ENCODE measurements around the gene HAUS3. TPM values are rescaled to one million over a fixed set of nuclear protein-coding genes. Genes with fewer than 3 reads are reported as not detected.

Gene HAUS3
- total and polyA plus RNA-seq, 2 of the 8 experiments (the other 6 are each of a cell fraction or from before 2014, with no cell fraction given) = 3.2 to 14.8 TPM

GRCh38 chr4:2285613-2286381 is 43.9 kb upstream of the HAUS3 start:
- Histone ChIP-seq H3K14ac (ENCODE audit: insufficient read length) (no peak overlapping the region), H3K27me3 (replicated peaks in 1 of 4; ENCODE audit: control insufficient read depth in 3 of 4, extremely low read depth in 1 of 4, insufficient read depth in 3 of 4, low read length in 3 of 4) (no peaks in the 10 kb centered on the region), H4K8ac (ENCODE audit: extremely low read depth, insufficient read depth, low read length) (no peak overlapping the region; the same call in 1 of the 2 replicates), H4K5ac (ENCODE audit: insufficient read length, low read depth, low read length) (no peak overlapping the region), H3K56ac (replicated peaks; ENCODE audit: insufficient read length, low read depth, low read length) (no peak overlapping the region), H2BK12ac (ENCODE audit: low read depth, low read length) (no peak overlapping the region), H3K23me2 (ENCODE audit: low read depth, low read length) (peaks cover 7% of the 10 kb centered on the region; the same call in 1 of the 2 replicates), H3K18ac (ENCODE audit: extremely low read depth, low read length) (no peak overlapping the region), H3K23ac (ENCODE audit: insufficient read length) (no peak overlapping the region), H2BK120ac (replicated peaks; ENCODE audit: low read depth, low read length) (no peak overlapping the region), H2BK5ac (ENCODE audit: low read depth, low read length) (no peak overlapping the region), H3K4me2 (ENCODE audit: insufficient read depth in 1 of 2, low read depth in 2 of 2, low read length in 2 of 2) (no peak overlapping the region), H3K9ac (replicated peaks in 1 of 4; ENCODE audit: extremely low read depth in 1 of 4, low read depth in 3 of 4, low read length in 3 of 4) (no peak overlapping the region), H3K4me1 (replicated peaks in 1 of 4; ENCODE audit: control insufficient read depth in 3 of 4, insufficient read depth in 4 of 4, low read length in 3 of 4) (peaks cover 0 to 5% (median 0%) of the 10 kb centered on the region in 4 experiments; a peak in 2 of 7 replicates), H3K4me3 (ENCODE audit: extremely low read depth in 1 of 4, insufficient read depth in 2 of 4, low read depth in 3 of 4, low read length in 4 of 4) (no peak overlapping the region), H3K36me3 (ENCODE audit: control insufficient read depth in 2 of 4, insufficient read depth in 4 of 4, low read length in 3 of 4) (no peaks in the 10 kb centered on the region), H2BK20ac (ENCODE audit: low read length) (no peak overlapping the region), H4K91ac (replicated peaks; ENCODE audit: insufficient read length, low read length) (no peak overlapping the region), H4K20me1 (replicated peaks in 1 of 2; ENCODE audit: control insufficient read depth in 1 of 2, insufficient read depth in 2 of 2, low read length in 2 of 2) (peaks cover 0 to 6% of the 10 kb centered on the region in 2 experiments), H3K79me2 (ENCODE audit: control insufficient read depth in 1 of 2, insufficient read depth in 2 of 2, low read length in 2 of 2) (no peaks in the 10 kb centered on the region), H3K9me3 (ENCODE audit: insufficient read depth in 2 of 2, low read depth in 1 of 2, low read length in 1 of 2) (no peaks in the 10 kb centered on the region), H2BK15ac (ENCODE audit: low read length) (no peak overlapping the region), H3K27ac (ENCODE audit: low read depth, low read length) (no peak overlapping the region), H3K79me1 (ENCODE audit: low read depth, low read length) (no peaks in the 10 kb centered on the region), H2AFZ (ENCODE audit: low read length) (no peak overlapping the region), H2AK5ac (ENCODE audit: low read depth, low read length) (no peak overlapping the region), H3K4ac (replicated peaks; ENCODE audit: insufficient read length, low read depth, low read length) (no peak overlapping the region)
- CTCF ChIA-PET (ENCODE audit: partially characterized antibody) = interaction anchor here (0.6 to 1.4 kb wide), 4 partner anchors 30 to 221 kb away, joined by 3 to 4 read pairs (median 3); no protein-coding TSS in a partner anchor
- POLR2A ChIA-PET (ENCODE audit: partially characterized antibody) = interaction anchor here (0.6 to 0.7 kb wide), 2 partner anchors 14 to 1480 kb away, joined by 3 to 4 read pairs; no protein-coding TSS in a partner anchor
- 87% methylated on average over 21 of the region's 27 CpGs; no CpG with 5 or more reads in 1 of the 2 experiments for WGBS, 2 experiments (ENCODE audit: extremely low coverage in 1 of 2, insufficient coverage in 1 of 2, insufficient read length in 1 of 2, insufficient replicate concordance in 2 of 2, low coverage in 1 of 2, low lambda C conversion rate in 2 of 2, missing lambda C conversion rate in 1 of 2)
- DNase-seq (ENCODE audit: low read depth in 1 of 2, low spot score in 2 of 2) (no peak), FAIRE-seq (no peak)
- TF ChIP-seq TCF12 (IDR thresholded peaks at IDR 0.05; ENCODE audit: low read depth, low read length) (no peak), SIX5 (IDR thresholded peaks at IDR 0.05; ENCODE audit: low read depth, low read length) (no peak), GABPA (IDR thresholded peaks at IDR 0.05; ENCODE audit: borderline replicate concordance, insufficient read depth, low read length) (no peak), HDAC6 (IDR thresholded peaks at IDR 0.05; ENCODE audit: low read depth, low read length) (no peak), RAD21 (IDR thresholded peaks at IDR 0.05 in 1 of 2, conservative IDR thresholded peaks at IDR 0.05 in 1 of 2; ENCODE audit: low read depth in 2 of 2, low read length in 2 of 2) (no peak), ASH2L (IDR thresholded peaks at IDR 0.05; ENCODE audit: low read length) (no peak), EP300 (IDR thresholded peaks at IDR 0.05; ENCODE audit: borderline replicate concordance in 1 of 2, low read depth in 2 of 2, low read length in 2 of 2) (no peak), BACH1 (IDR thresholded peaks at IDR 0.05; ENCODE audit: low read length) (no peak), PHF8 (conservative IDR thresholded peaks at IDR 0.05; ENCODE audit: low read depth, low read length) (no peak)
- TF ChIP-seq, protein P1, sequence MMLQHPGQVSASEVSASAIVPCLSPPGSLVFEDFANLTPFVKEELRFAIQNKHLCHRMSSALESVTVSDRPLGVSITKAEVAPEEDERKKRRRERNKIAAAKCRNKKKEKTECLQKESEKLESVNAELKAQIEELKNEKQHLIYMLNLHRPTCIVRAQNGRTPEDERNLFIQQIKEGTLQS (IDR thresholded peaks at IDR 0.05; ENCODE audit: insufficient read depth, low read depth, low read length) = no peak
